ENCODE data around the gene RALBP1. TPM values are rescaled to one million over a fixed set of nuclear protein-coding genes. Genes with fewer than 3 reads are reported as not detected.

RALBP1 gene
- total and polyA plus RNA-seq, 9 of the 15 experiments (the other 6 are each of a cell fraction or from before 2014, with no cell fraction given), result 10.9 to 70.0 (median 61.3) TPM

- in situ Hi-C loops (cut with MboI), result no loop called here
- no TSS peak for BruUV-seq (replicated peaks)
- TF ChIP-seq ZNF146 (CRISPR knock-in tag; IDR thresholded peaks at IDR 0.05; ENCODE audit: unreplicated experiment), result no peak
- no peak for TF ChIP-seq HDAC8 (tag; IDR thresholded peaks at IDR 0.05)
- no peak for TF ChIP-seq NFYB (IDR thresholded peaks at IDR 0.05; ENCODE audit: extremely low read depth, insufficient read length)
- TF ChIP-seq SMAD1 (IDR thresholded peaks at IDR 0.05; ENCODE audit: low read depth, low read length, partially characterized antibody), result no peak
- no peak for TF ChIP-seq ZNF644 (tag; IDR thresholded peaks at IDR 0.05; ENCODE audit: low read depth)
- no peak for TF ChIP-seq TEAD2 (tag; IDR thresholded peaks at IDR 0.05)
- no peak for TF ChIP-seq NFE2 (IDR thresholded peaks at IDR 0.05; ENCODE audit: low read depth)
- TF ChIP-seq U2AF1 (optimal IDR thresholded peaks at IDR 0.05; ENCODE audit: low read depth, low read length), result no peak
- no peak for TF ChIP-seq ZNF384 (IDR thresholded peaks at IDR 0.05; ENCODE audit: low read depth, low read length)
- TF ChIP-seq ZBTB11 (CRISPR knock-in tag; IDR thresholded peaks at IDR 0.05), result no peak
- TF ChIP-seq ZNF12 (CRISPR knock-in tag; IDR thresholded peaks at IDR 0.05), result no peak
- TF ChIP-seq DNMT1 (IDR thresholded peaks at IDR 0.05), result no peak
- TF ChIP-seq ARNT (IDR thresholded peaks at IDR 0.05), result no peak
- no peak for TF ChIP-seq MAZ (CRISPR knock-in tag; conservative IDR thresholded peaks at IDR 0.05 in 1 of 2, IDR thresholded peaks at IDR 0.05 in 1 of 2)
- TF ChIP-seq FOXA1 (IDR thresholded peaks at IDR 0.05; ENCODE audit: borderline replicate concordance), result no peak
- Histone ChIP-seq H3K27ac (ENCODE audit: extremely low read depth, low read depth, low read length) (no peak overlapping the region), H3K9me1 (ENCODE audit: control insufficient read depth, insufficient read depth, low read length) (no peaks in the 10 kb centered on the region), H4K20me1 (replicated peaks; ENCODE audit: control insufficient read depth, insufficient read depth, low read length) (no peaks in the 10 kb centered on the region), H3K9me3 (replicated peaks; ENCODE audit: control insufficient read depth, insufficient read depth, low read depth, low read length) (peaks cover 2% of the 10 kb centered on the region), H3K79me2 (ENCODE audit: control insufficient read depth, insufficient read depth, low read length) (no peaks in the 10 kb centered on the region), H2AFZ (ENCODE audit: low read depth, low read length) (no peak overlapping the region), H3K4me2 (ENCODE audit: insufficient read depth, low read length) (no peak overlapping the region), H3K9ac (ENCODE audit: insufficient read depth in 1 of 2, low read depth in 2 of 2, low read length in 2 of 2) (no peak overlapping the region), H3K36me3 (ENCODE audit: control insufficient read depth, insufficient read depth, low read length) (peaks cover 91% of the 10 kb centered on the region), H3K4me1 (replicated peaks in 1 of 2; ENCODE audit: control insufficient read depth in 2 of 2, insufficient read depth in 2 of 2, low read length in 2 of 2) (no peaks in the 10 kb centered on the region), H3K4me3 (no peak overlapping the region), H3K27me3 (ENCODE audit: control insufficient read depth in 2 of 2, insufficient read depth in 2 of 2, low read length in 2 of 2) (no peaks in the 10 kb centered on the region)
- intact Hi-C loops (cut with micrococcal nuclease), result no loop called here
- ChIA-PET POLR2A (interaction anchor here (0.8 kb wide), 2 partner anchors 13 to 300 kb away, joined by 3 read pairs; no protein-coding TSS in a partner anchor), CTCF (ENCODE audit: low intra/inter-chr PET ratio) (no interaction called here)
- 90% methylated on average over 4 of the region's 4 CpGs for WGBS (ENCODE audit: insufficient coverage, low coverage, missing lambda C conversion rate)
- no peak for FAIRE-seq
- DNase-seq (ENCODE audit: extremely low read depth in 1 of 4, low spot score in 3 of 4), result no peak
- no peak for ATAC-seq
Observed at GRCh38 chr18:9550429-9550828, 75.1 kb downstream of the RALBP1 start.

Data from K562 (cell line).